KMS-11 (cell line): ENCODE measurements around the gene NDRG4.
A peak's percentile ranks its signal among the peaks of the same experiment; 100 is the strongest.

ENCODE experiments used
- H2AFZ ChIP-seq: fragments of 200-600 bp; sonication (generic); 2 replicates; pipeline ENCODE4 v1.6.1; 2016; ENCODE audit warnings: antibody characterized with exemption, mixed run types, low read depth
- H3K27ac ChIP-seq: fragments of 200-600 bp; sonication (generic); 2 replicates; pipeline ENCODE4 v1.6.1; 2016; ENCODE audit warnings: mild to moderate bottlenecking, mixed run types
- H3K27me3 ChIP-seq: fragments of 200-600 bp; sonication (generic); 2 replicates; pipeline ENCODE4 v1.6.1; 2017; ENCODE audit warnings: mild to moderate bottlenecking, low read depth, mixed run types, moderate library complexity; ENCODE audit not compliant: insufficient read depth
- H3K36me3 ChIP-seq: fragments of 200-600 bp; sonication (generic); 2 replicates; pipeline ENCODE4 v1.6.1; 2017; ENCODE audit warnings: mild to moderate bottlenecking, mixed run types; ENCODE audit not compliant: insufficient read depth
- H3K4me1 ChIP-seq: fragments of 200-600 bp; sonication (generic); 2 replicates; pipeline ENCODE4 v1.6.1; 2016; ENCODE audit warnings: mild to moderate bottlenecking, low read depth, mixed run types; ENCODE audit not compliant: poor library complexity, severe bottlenecking
- H3K4me2 ChIP-seq: fragments of 200-600 bp; sonication (generic); 2 replicates; pipeline ENCODE4 v1.7.0; 2016; ENCODE audit warnings: mild to moderate bottlenecking, mixed run types
- H3K4me3 ChIP-seq: fragments of 200-600 bp; sonication (generic); IDR thresholded peaks from 2 replicates; pipeline ENCODE4 v1.6.1; 2017; ENCODE audit warnings: low read depth, low read length, mixed read lengths; ENCODE audit not compliant: insufficient read depth
- H3K79me2 ChIP-seq: fragments of 200-600 bp; sonication (generic); 2 replicates; pipeline ENCODE4 v1.6.1; 2016; ENCODE audit warnings: low read depth, mixed run types; ENCODE audit not compliant: insufficient read depth
- H3K9ac ChIP-seq: fragments of 200-600 bp; sonication (generic); 2 replicates; pipeline ENCODE4 v1.6.1; 2016; ENCODE audit warnings: mild to moderate bottlenecking, mixed run types
- H4K20me1 ChIP-seq: fragments of 200-600 bp; sonication (generic); 2 replicates; pipeline ENCODE4 v1.6.1; 2016; ENCODE audit warnings: mild to moderate bottlenecking, mixed run types; ENCODE audit not compliant: insufficient read depth
- TF ChIP-seq, protein P1 (sequence below): fragments of 200-600 bp; sonication (generic); conservative IDR thresholded peaks from 2 replicates; pipeline ENCODE4 v1.6.1; 2017; ENCODE audit warnings: low read depth, mild to moderate bottlenecking, antibody characterized with exemption, low read length, moderate library complexity, mixed read lengths

Gene NDRG4

GRCh38 chr16:58497468-58497867 is 2.5 kb upstream of the NDRG4 start:
- peak overlapping the region; percentile 77 for H3K27ac ChIP-seq
- H3K4me3 ChIP-seq = no peak overlapping the region
- peaks cover 68% of the 10 kb centered on the region for H3K4me1 ChIP-seq
- H3K4me2 ChIP-seq = peak overlapping the region; percentile 77
- H3K36me3 ChIP-seq = no peaks in the 10 kb centered on the region
- TF ChIP-seq, protein P1, sequence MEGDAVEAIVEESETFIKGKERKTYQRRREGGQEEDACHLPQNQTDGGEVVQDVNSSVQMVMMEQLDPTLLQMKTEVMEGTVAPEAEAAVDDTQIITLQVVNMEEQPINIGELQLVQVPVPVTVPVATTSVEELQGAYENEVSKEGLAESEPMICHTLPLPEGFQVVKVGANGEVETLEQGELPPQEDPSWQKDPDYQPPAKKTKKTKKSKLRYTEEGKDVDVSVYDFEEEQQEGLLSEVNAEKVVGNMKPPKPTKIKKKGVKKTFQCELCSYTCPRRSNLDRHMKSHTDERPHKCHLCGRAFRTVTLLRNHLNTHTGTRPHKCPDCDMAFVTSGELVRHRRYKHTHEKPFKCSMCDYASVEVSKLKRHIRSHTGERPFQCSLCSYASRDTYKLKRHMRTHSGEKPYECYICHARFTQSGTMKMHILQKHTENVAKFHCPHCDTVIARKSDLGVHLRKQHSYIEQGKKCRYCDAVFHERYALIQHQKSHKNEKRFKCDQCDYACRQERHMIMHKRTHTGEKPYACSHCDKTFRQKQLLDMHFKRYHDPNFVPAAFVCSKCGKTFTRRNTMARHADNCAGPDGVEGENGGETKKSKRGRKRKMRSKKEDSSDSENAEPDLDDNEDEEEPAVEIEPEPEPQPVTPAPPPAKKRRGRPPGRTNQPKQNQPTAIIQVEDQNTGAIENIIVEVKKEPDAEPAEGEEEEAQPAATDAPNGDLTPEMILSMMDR = no peak
- H2AFZ ChIP-seq = no peak overlapping the region
- H4K20me1 ChIP-seq = no peaks in the 10 kb centered on the region
- H3K9ac ChIP-seq = peak overlapping the region; percentile 10; the same call in 1 of the 2 replicates
- H3K27me3 ChIP-seq = no peaks in the 10 kb centered on the region
- no peaks in the 10 kb centered on the region for H3K79me2 ChIP-seq

- Histone ChIP-seq H3K27ac (peak overlapping the region; percentile 77), H3K27me3 (no peaks in the 10 kb centered on the region)
- TF ChIP-seq, protein P1 = no peak
Observed at GRCh38 chr16:58497935-58498334, 2.0 kb upstream of the NDRG4 start.

GRCh38 chr16:58498341-58499091 is 1.4 kb upstream of the NDRG4 start:
- Histone ChIP-seq H4K20me1 (no peaks in the 10 kb centered on the region), H2AFZ (no peak overlapping the region), H3K9ac (peak overlapping the region; percentile 10; the same call in 1 of the 2 replicates), H3K4me1 (peaks cover 57% of the 10 kb centered on the region), H3K27ac (peak overlapping the region; percentile 77), H3K27me3 (no peaks in the 10 kb centered on the region), H3K4me2 (peak overlapping the region; percentile 77), H3K4me3 (no peak overlapping the region), H3K79me2 (no peaks in the 10 kb centered on the region), H3K36me3 (no peaks in the 10 kb centered on the region)
- TF ChIP-seq, protein P1 = no peak

More at GRCh38 chr16:58497935-58498334, 2.0 kb upstream of the NDRG4 start:
- H3K36me3 ChIP-seq = no peaks in the 10 kb centered on the region
- H4K20me1 ChIP-seq = no peaks in the 10 kb centered on the region
- no peak overlapping the region for H2AFZ ChIP-seq
- H3K79me2 ChIP-seq = no peaks in the 10 kb centered on the region
- peak overlapping the region; percentile 10; the same call in 1 of the 2 replicates for H3K9ac ChIP-seq
- no peak overlapping the region for H3K4me3 ChIP-seq
- peak overlapping the region; percentile 77 for H3K4me2 ChIP-seq
- H3K4me1 ChIP-seq = peaks cover 63% of the 10 kb centered on the region

DNA sequence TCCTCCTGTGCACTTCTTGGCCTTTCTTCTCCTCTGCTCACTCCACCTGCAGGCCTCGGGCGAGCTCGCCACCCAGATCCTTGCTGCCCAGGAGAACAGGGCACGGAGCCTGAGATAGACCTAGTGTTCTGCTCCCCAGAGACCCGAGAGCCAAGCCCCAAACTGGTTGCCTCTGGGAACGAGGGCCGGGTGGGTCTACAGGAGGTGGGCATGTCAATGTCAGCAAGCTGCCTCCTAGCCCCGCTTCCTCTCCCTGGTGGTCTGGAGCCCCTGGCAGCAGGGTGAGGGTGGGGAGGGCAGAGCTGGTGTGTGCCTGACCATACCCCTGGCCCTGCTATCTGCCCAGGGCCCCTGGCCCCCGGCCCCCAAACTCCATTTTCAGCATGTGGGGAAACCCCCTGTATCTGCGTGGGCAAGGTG is 841 bp upstream of the NDRG4 start:
- Histone ChIP-seq H3K4me2 (no peak overlapping the region), H4K20me1 (no peaks in the 10 kb centered on the region), H3K27ac (no peak overlapping the region), H3K27me3 (no peaks in the 10 kb centered on the region), H3K9ac (no peak overlapping the region), H3K79me2 (no peaks in the 10 kb centered on the region), H3K4me3 (no peak overlapping the region), H2AFZ (no peak overlapping the region), H3K36me3 (no peaks in the 10 kb centered on the region), H3K4me1 (peaks cover 53% of the 10 kb centered on the region)
- TF ChIP-seq, protein P1 = no peak
